ENCODE results near the gene ST8SIA6. TPM values are rescaled to one million over a fixed set of nuclear protein-coding genes. Genes with fewer than 3 reads are reported as not detected.

The ST8SIA6 gene
- total and polyA plus RNA-seq, 9 of the 15 experiments (the other 6 are each of a cell fraction or from before 2014, with no cell fraction given): 0.69 to 6.7 (median 5.0) TPM

GRCh38 chr10:17423632-17424186 lies 30.7 kb downstream of the ST8SIA6 start (continued):
- TF ChIP-seq MGA (IDR thresholded peaks at IDR 0.05) (peak; percentile 79), BRCA1 (IDR thresholded peaks at IDR 0.05) (no peak), BRCA1 (CRISPR knock-in tag; IDR thresholded peaks at IDR 0.05) (no peak), ETV1 (tag; conservative IDR thresholded peaks at IDR 0.05; ENCODE audit: low read depth) (0 out of 2 replicates have a peak, but pooled peaks have one; percentile 20), E2F5 (CRISPR knock-in tag; IDR thresholded peaks at IDR 0.05) (no peak), CHD1 (IDR thresholded peaks at IDR 0.05; ENCODE audit: low read length) (no peak), PHB2 (IDR thresholded peaks at IDR 0.05; ENCODE audit: low read depth) (no peak), NR2C1 (IDR thresholded peaks at IDR 0.05) (peak; percentile 79), NR2C1 (tag; IDR thresholded peaks at IDR 0.05) (peak; percentile 76), TRIM24 (IDR thresholded peaks at IDR 0.05) (peak in 1 of 2 experiments; percentile 20; a peak in 1 of 4 replicates), RBM22 (IDR thresholded peaks at IDR 0.05; ENCODE audit: low read depth, low read length, poor library complexity, severe bottlenecking) (no peak), SMAD4 (CRISPR knock-in tag; conservative IDR thresholded peaks at IDR 0.05) (0 out of 2 replicates have a peak, but pooled peaks have one; percentile 59), MAFG (tag; conservative IDR thresholded peaks at IDR 0.05) (no peak), ZNF785 (CRISPR knock-in tag; IDR thresholded peaks at IDR 0.05) (no peak), ZNF395 (CRISPR knock-in tag; IDR thresholded peaks at IDR 0.05) (no peak)

All from K562 (cell line).